Measurements from ENCODE around the gene OR10G2.

The OR10G2 gene, protein sequence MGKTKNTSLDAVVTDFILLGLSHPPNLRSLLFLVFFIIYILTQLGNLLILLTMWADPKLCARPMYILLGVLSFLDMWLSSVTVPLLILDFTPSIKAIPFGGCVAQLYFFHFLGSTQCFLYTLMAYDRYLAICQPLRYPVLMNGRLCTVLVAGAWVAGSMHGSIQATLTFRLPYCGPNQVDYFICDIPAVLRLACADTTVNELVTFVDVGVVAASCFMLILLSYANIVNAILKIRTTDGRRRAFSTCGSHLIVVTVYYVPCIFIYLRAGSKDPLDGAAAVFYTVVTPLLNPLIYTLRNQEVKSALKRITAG

GRCh38 chr14:21634840-21635239 is at the start of gene OR10G2:
OR10G2 (minus strand) TSS chr14:21634940; CDS start chr14:21634842, 98 bp downstream.
- no peaks in the 10 kb centered on the region for H3K9me3 ChIP-seq (ENCODE audit: control insufficient read depth, insufficient read depth, low read depth, low read length)
- H3K27ac ChIP-seq (ENCODE audit: low read depth, low read length) = no peak within 1 kb of the TSS
- no peaks in the 10 kb centered on the region for H3K36me3 ChIP-seq (ENCODE audit: control insufficient read depth, insufficient read depth, low read length)
- H3K27me3 ChIP-seq (ENCODE audit: control insufficient read depth, insufficient read depth, low read length) = no peaks in the 10 kb centered on the region; the same call in 1 of the 2 replicates
- no peak within 1 kb of the TSS for H3K4me3 ChIP-seq (ENCODE audit: low read depth, low read length)
- H3K9ac ChIP-seq (ENCODE audit: low read length) = no peak within 1 kb of the TSS
- no peaks in the 10 kb centered on the region for H3K4me1 ChIP-seq (ENCODE audit: control insufficient read depth, insufficient read depth, low read length)

DNA sequence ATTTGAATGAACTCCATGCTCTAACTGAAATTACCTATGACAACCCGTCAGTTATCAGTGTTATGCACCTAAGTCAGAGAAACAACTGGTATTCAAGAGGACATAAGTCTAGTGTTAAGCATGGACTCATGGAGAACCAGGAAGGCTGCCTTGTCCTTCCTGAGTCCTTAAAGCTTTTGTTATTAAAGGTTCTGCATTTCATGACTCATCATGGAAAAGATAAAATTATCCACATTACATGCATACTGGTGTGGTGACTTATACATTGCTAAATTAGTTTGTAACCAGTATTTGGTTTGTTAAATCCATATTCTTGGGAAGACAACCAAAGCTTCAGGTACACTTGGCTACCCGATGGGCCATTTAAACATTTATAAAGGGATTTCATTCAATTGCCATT is 45.3 kb upstream of the OR10G2 start:
- no peak overlapping the region for H3K9ac ChIP-seq (ENCODE audit: low read length)
- peaks cover 5% of the 10 kb centered on the region for H3K9me3 ChIP-seq (ENCODE audit: control insufficient read depth, insufficient read depth, low read depth, low read length)
- H3K4me1 ChIP-seq (ENCODE audit: control insufficient read depth, insufficient read depth, low read length) = no peaks in the 10 kb centered on the region
- H3K36me3 ChIP-seq (ENCODE audit: control insufficient read depth, insufficient read depth, low read length) = no peaks in the 10 kb centered on the region
- no peak overlapping the region for H3K27ac ChIP-seq (ENCODE audit: low read depth, low read length)
- H3K4me3 ChIP-seq (ENCODE audit: low read depth, low read length) = no peak overlapping the region
- 0 out of 2 replicates have a peak, but pooled peaks cover 2% of the 10 kb centered on the region for H3K27me3 ChIP-seq (ENCODE audit: control insufficient read depth, insufficient read depth, low read length)

- Histone ChIP-seq H3K4me3 (ENCODE audit: low read depth, low read length) (no peak overlapping the region), H3K27me3 (ENCODE audit: control insufficient read depth, insufficient read depth, low read length) (no peaks in the 10 kb centered on the region), H3K36me3 (ENCODE audit: control insufficient read depth, insufficient read depth, low read length) (no peaks in the 10 kb centered on the region), H3K9ac (ENCODE audit: low read length) (no peak overlapping the region), H3K4me1 (ENCODE audit: control insufficient read depth, insufficient read depth, low read length) (no peaks in the 10 kb centered on the region), H3K9me3 (ENCODE audit: control insufficient read depth, insufficient read depth, low read depth, low read length) (peaks cover 5% of the 10 kb centered on the region), H3K27ac (ENCODE audit: low read depth, low read length) (no peak overlapping the region)
Observed at GRCh38 chr14:21675566-21675965, 40.8 kb upstream of the OR10G2 start.

DNA sequence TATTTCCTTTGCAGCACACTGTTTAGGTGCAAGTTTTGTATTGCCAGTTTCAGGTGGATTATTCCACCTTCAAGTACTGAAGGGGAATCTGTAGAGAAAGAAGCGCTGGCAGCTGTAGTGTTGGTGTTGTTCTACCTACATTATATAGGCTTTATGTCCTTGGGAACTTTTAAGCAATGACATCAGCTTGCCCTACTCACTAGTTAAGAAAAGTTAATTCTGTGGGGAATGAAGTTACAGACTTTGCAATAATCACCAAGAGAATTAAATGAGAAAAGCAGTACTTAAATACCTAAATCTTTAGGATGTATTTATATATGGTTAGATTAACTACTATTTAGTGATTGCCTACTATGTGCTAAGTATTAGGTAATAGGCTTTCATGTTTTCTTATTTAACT is 39.0 kb upstream of the OR10G2 start, which contains the start of gene OR4E1:
Gene OR4E1 (minus strand): TSS at position 101 of the 400 bp plus-strand sequence. CDS start 2,883 bp downstream, outside the sequence.
- no peak within 1 kb of the TSS for H3K4me3 ChIP-seq (ENCODE audit: low read depth, low read length)
- no peaks in the 10 kb centered on the region for H3K27me3 ChIP-seq (ENCODE audit: control insufficient read depth, insufficient read depth, low read length)
- peaks cover 5% of the 10 kb centered on the region for H3K9me3 ChIP-seq (ENCODE audit: control insufficient read depth, insufficient read depth, low read depth, low read length)
- H3K36me3 ChIP-seq (ENCODE audit: control insufficient read depth, insufficient read depth, low read length) = no peaks in the 10 kb centered on the region
- H3K27ac ChIP-seq (ENCODE audit: low read depth, low read length) = no peak within 1 kb of the TSS
- H3K4me1 ChIP-seq (ENCODE audit: control insufficient read depth, insufficient read depth, low read length) = no peaks in the 10 kb centered on the region
- H3K9ac ChIP-seq (ENCODE audit: low read length) = no peak within 1 kb of the TSS

DNA sequence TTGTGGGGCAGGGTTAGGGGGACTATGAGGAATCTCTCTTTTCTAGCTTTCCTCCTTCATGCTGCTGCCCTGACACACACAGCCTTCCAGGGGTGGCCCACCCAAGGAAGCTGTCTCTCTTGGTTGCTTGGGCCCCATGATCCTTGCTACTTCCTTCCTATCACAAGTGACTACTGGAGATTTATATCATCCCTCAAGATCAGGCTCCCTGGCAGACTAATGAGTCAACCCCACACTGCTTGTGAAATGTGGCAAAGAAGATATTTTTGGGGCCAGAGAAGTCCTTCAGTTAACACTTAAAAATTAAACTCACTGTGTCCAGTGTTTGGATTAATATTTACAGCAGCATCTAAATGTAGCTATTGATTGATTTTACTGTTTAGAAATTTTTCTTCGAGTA is 37.4 kb upstream of the OR10G2 start:
- Histone ChIP-seq H3K27me3 (ENCODE audit: control insufficient read depth, insufficient read depth, low read length) (no peaks in the 10 kb centered on the region), H3K9me3 (ENCODE audit: control insufficient read depth, insufficient read depth, low read depth, low read length) (peaks cover 5% of the 10 kb centered on the region), H3K9ac (ENCODE audit: low read length) (no peak overlapping the region), H3K4me3 (ENCODE audit: low read depth, low read length) (no peak overlapping the region), H3K36me3 (ENCODE audit: control insufficient read depth, insufficient read depth, low read length) (no peaks in the 10 kb centered on the region), H3K4me1 (ENCODE audit: control insufficient read depth, insufficient read depth, low read length) (no peaks in the 10 kb centered on the region), H3K27ac (ENCODE audit: low read depth, low read length) (no peak overlapping the region)

DNA sequence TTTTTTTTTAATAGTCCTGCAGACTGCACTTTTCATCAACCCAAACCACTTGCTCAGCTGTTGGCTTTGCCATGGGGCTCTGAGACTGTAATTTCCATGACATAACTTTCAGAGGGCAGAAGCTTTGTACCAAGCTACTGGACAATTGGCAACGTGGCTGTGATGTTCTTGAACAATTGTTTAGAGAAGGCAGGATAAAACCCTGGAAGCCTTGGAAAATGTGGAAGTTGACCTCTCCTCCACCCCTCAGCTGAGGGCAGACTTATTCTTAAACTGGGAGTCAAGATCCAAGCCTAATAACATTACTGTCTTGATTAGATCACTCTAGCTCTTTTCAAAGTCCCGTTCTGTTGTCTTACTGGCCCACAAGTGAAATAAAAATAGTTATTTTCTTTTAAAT is 36.6 kb upstream of the OR10G2 start:
- H3K27me3 ChIP-seq (ENCODE audit: control insufficient read depth, insufficient read depth, low read length) = no peaks in the 10 kb centered on the region
- peaks cover 5% of the 10 kb centered on the region for H3K9me3 ChIP-seq (ENCODE audit: control insufficient read depth, insufficient read depth, low read depth, low read length)
- H3K36me3 ChIP-seq (ENCODE audit: control insufficient read depth, insufficient read depth, low read length) = no peaks in the 10 kb centered on the region
- no peaks in the 10 kb centered on the region for H3K4me1 ChIP-seq (ENCODE audit: control insufficient read depth, insufficient read depth, low read length)
- H3K27ac ChIP-seq (ENCODE audit: low read depth, low read length) = no peak overlapping the region
- H3K9ac ChIP-seq (ENCODE audit: low read length) = no peak overlapping the region
- H3K4me3 ChIP-seq (ENCODE audit: low read depth, low read length) = no peak overlapping the region

DNA sequence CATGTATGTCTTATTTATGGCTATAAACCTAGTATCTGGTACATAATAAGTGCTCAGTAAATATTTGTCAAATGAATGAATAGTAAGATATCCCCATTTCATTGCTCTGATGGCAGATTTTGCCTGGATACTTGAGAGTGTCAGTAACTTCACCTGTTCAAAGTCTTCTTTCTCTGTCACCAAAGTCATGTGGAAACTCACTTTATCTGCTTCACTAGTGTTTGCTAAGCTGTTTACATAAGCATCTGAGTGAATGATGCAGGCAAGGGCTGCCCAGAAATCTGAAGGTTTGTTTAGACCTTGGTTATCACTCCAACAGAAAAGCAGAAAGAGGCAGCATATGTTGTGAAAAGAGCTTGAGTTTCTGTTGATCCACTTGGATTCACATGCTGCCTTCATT is 34.5 kb upstream of the OR10G2 start:
- H3K27ac ChIP-seq (ENCODE audit: low read depth, low read length) = no peak overlapping the region
- H3K9me3 ChIP-seq (ENCODE audit: control insufficient read depth, insufficient read depth, low read depth, low read length) = no peaks in the 10 kb centered on the region
- H3K27me3 ChIP-seq (ENCODE audit: control insufficient read depth, insufficient read depth, low read length) = no peaks in the 10 kb centered on the region
- no peak overlapping the region for H3K9ac ChIP-seq (ENCODE audit: low read length)
- H3K4me1 ChIP-seq (ENCODE audit: control insufficient read depth, insufficient read depth, low read length) = no peaks in the 10 kb centered on the region
- no peak overlapping the region for H3K4me3 ChIP-seq (ENCODE audit: low read depth, low read length)
- no peaks in the 10 kb centered on the region for H3K36me3 ChIP-seq (ENCODE audit: control insufficient read depth, insufficient read depth, low read length)

DNA sequence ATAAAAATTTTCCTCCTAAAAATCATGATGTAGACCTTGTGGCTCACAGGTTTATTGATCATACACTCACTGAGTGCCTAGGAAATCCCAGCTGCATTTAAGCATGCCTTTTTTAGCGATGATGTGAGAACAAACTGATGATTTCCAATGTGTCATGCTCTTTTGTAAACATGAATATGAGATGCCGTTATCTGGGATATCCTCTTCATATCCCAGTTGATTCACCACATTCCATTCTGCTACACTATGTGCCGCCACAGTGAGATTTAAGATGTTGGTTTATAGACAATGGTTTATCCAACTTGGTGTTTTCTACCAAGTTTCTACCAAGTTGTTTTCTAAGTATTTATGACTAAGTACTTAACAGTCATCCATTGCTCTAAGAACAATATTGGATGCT is 33.6 kb upstream of the OR10G2 start:
- Histone ChIP-seq H3K36me3 (ENCODE audit: control insufficient read depth, insufficient read depth, low read length) (no peaks in the 10 kb centered on the region), H3K27me3 (ENCODE audit: control insufficient read depth, insufficient read depth, low read length) (no peaks in the 10 kb centered on the region), H3K4me3 (ENCODE audit: low read depth, low read length) (no peak overlapping the region), H3K27ac (ENCODE audit: low read depth, low read length) (no peak overlapping the region), H3K4me1 (ENCODE audit: control insufficient read depth, insufficient read depth, low read length) (no peaks in the 10 kb centered on the region), H3K9ac (ENCODE audit: low read length) (no peak overlapping the region), H3K9me3 (ENCODE audit: control insufficient read depth, insufficient read depth, low read depth, low read length) (peaks cover 4% of the 10 kb centered on the region; the same call in 1 of the 2 replicates)

- 0 out of 2 replicates have a peak, but pooled peaks cover 4% of the 10 kb centered on the region for H3K27me3 ChIP-seq (ENCODE audit: control insufficient read depth, insufficient read depth, low read length)
- H3K9ac ChIP-seq (ENCODE audit: low read length) = no peak overlapping the region
- H3K4me1 ChIP-seq (ENCODE audit: control insufficient read depth, insufficient read depth, low read length) = 0 out of 2 replicates have a peak, but pooled peaks cover 6% of the 10 kb centered on the region
- no peaks in the 10 kb centered on the region for H3K36me3 ChIP-seq (ENCODE audit: control insufficient read depth, insufficient read depth, low read length)
- no peak overlapping the region for H3K4me3 ChIP-seq (ENCODE audit: low read depth, low read length)
- no peak overlapping the region for H3K27ac ChIP-seq (ENCODE audit: low read depth, low read length)
- no peaks in the 10 kb centered on the region for H3K9me3 ChIP-seq (ENCODE audit: control insufficient read depth, insufficient read depth, low read depth, low read length)
Observed at GRCh38 chr14:21656980-21657379, 22.2 kb upstream of the OR10G2 start.

DNA sequence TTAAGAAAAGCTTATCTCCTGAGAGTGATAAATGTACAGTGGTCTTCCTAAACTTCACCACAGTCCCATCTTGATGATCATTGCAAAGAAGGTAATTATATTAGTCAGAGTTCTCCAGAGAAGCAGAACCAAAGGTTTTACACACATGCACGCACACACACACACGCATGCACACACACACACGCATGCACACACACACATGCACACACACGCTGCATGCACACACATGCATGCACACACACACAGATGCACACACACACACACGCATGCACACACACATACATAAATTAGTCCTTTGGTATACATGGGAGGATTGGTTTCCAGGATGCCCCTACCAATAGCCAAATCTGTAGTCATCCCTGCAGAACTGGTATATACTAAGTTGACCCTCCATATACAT is 19.5 kb upstream of the OR10G2 start:
- Histone ChIP-seq H3K36me3 (ENCODE audit: control insufficient read depth, insufficient read depth, low read length) (no peaks in the 10 kb centered on the region), H3K4me3 (ENCODE audit: low read depth, low read length) (no peak overlapping the region), H3K27ac (ENCODE audit: low read depth, low read length) (no peak overlapping the region), H3K9ac (ENCODE audit: low read length) (no peak overlapping the region), H3K9me3 (ENCODE audit: control insufficient read depth, insufficient read depth, low read depth, low read length) (no peaks in the 10 kb centered on the region), H3K4me1 (ENCODE audit: control insufficient read depth, insufficient read depth, low read length) (0 out of 2 replicates have a peak, but pooled peaks cover 6% of the 10 kb centered on the region), H3K27me3 (ENCODE audit: control insufficient read depth, insufficient read depth, low read length) (0 out of 2 replicates have a peak, but pooled peaks cover 4% of the 10 kb centered on the region)

- 0 out of 2 replicates have a peak, but pooled peaks cover 3% of the 10 kb centered on the region for H3K27me3 ChIP-seq (ENCODE audit: control insufficient read depth, insufficient read depth, low read length)
- no peak within 1 kb of the TSS for H3K27ac ChIP-seq (ENCODE audit: low read depth, low read length)
- no peaks in the 10 kb centered on the region for H3K36me3 ChIP-seq (ENCODE audit: control insufficient read depth, insufficient read depth, low read length)
- H3K4me3 ChIP-seq (ENCODE audit: low read depth, low read length) = no peak within 1 kb of the TSS
- 0 out of 2 replicates have a peak, but pooled peaks cover 6% of the 10 kb centered on the region for H3K4me1 ChIP-seq (ENCODE audit: control insufficient read depth, insufficient read depth, low read length)
- H3K9me3 ChIP-seq (ENCODE audit: control insufficient read depth, insufficient read depth, low read depth, low read length) = no peaks in the 10 kb centered on the region
- no peak within 1 kb of the TSS for H3K9ac ChIP-seq (ENCODE audit: low read length)
Observed at GRCh38 chr14:21653331-21653885, 18.7 kb upstream of the OR10G2 start, which contains the start of gene OR4E2. OR4E2 (plus strand) TSS chr14:21653835; CDS start chr14:21665083, 11,248 bp downstream.

Measured in HUES6 (cell line).